Activated CD4-positive, CD25-positive, alpha-beta regulatory T cell (primary cell): ENCODE data around the gene KLK7.
"Not testable (repeated sequence)": the region's sequence is repeated elsewhere in the genome, so short reads cannot be mapped to it uniquely, and the experiment has no call there.

Experiments
- DNase-seq, 4 experiments: peaks; one replicate each; lab custom pipeline; 2025; lab: John Stamatoyannopoulos, UW

The KLK7 gene

DNA sequence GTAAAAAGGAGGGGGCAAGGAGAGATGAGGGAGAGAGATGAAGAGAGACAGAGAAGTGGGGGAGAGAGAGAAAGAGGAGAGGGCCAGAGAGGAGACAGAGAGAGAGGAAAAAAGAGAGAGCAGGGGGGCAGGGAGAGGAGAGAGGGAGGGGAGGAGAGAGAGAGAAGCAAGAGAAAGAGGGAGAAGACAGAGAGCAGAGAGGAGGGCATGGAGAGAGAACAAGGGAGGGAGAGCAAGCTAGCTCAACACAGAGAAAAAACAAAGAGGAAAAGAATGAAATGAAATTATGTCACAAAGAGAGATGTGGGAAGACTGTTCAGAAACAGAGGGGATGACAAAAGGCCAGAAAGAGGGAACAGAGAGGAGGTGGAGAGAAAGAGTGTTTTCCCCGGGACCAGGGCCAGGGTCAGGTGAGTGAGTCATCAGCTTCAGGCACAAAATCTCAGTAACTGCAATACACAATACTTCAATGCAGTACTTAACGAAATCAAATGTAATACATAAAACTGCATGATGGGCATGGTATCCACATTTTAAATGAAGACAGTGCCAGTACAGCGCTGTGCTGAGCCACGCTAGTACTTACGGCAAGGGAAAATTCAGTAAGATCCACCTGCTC, 4.8 kb downstream of the KLK7 start:
- DNase-seq: no peak

DNA sequence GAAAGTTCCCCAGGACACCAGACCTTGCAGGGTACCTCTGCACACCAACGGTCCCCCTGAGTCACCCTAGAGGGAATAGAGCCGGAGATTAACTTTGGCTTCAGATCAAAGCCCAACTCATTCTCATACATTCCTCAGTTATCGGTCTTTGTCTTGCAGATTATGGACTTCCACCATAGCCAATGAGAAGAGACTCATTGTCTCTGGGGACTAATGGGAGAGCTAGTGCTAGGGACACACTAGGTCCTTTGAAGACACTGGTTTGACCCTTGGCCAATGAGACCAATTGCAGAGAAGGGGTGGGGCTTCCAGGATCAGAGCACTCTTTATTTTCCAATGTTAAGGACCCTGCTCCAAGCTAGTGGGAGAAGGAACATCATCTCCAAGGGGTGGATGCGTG, 6.1 kb downstream of the KLK7 start:
- no peak for DNase-seq

DNA sequence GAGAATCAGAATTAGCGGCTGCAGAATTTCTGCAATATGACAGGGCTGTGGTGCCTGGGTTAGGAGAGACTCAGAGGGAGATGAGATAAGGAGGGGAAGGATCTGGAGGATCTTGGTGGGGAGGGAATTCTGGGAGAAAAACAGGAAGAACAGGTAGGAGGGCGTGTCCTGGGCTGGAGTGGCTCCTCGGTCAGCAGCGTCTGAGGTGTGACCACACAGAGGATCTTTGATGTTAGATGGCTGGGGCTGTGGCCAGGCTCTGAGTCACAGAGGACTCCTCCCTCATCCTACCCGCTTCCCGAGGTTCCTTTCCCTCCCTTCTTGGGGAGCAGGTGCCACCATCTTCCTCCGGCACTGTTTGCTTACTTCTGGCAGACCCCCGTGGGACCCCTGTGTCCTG, 8.0 kb downstream of the KLK7 start:
- DNase-seq: no peak

DNA sequence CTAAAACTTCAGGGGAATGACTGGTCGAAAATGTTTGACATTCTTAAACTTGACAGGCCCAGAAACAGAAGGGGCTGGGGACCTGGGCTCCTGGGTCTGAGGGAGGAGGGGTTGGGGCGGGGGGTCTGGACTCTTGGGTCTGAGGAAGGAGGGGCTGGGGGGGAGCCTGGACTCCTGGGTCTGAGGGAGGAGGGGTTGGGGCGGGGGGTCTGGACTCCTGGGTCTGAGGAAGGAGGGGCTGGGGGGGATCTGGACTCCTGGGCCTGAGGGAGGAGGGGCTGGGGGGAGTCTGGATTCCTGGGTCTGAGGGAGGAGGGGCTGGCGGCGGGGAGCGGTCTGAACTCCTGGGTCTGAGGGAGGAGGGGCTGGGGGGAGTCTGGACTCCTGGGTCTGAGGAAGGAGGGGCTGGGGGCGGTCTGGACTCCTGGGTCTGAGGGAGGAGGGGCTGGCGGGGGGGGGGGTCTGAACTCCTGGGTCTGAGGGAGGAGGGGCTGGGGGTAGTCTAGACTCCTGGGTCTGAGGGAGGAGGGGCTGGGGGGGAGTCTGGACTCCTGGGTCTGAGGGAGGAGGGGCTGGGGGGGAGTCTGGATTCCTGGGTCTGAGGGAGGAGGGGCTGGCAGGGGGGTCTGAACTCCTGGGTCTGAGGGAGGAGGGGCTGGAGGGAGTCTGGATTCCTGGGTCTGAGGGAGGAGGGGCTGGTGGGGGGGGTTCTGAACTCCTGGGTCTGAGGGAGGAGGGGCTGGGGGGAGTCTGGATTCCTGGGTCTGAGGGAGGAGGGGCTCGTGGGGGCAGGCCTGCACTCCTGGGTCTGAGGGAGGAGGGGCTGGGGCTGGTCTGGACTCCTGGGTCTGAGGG, 8.8 kb downstream of the KLK7 start:
- no peak for DNase-seq

DNA sequence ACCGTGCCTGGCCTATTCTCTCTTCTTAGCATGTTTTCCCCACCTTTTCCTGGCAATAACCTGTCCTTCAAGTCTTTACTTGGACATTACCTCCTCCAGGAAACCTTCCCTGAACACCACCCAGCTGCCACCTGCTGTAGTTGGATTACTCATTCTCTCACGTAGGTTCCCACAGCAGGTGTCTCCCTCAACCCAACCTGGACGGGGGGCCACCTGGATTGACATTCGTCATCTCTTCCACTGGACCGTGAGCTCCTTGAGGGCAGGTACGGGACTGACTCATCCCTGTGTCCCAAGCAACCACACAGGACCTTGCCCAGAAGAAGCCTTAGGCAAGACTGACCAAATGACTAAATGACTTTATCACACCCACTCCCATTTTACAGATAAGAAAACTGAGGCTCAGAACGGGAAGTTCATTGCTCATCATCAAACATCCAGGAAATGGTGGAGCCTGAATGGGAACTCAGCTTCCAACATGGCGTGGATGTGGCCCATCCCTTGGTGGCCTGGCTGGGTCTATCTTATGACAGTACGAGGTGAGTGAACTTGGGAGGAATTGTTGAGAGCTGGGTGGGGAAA, 10.8 kb downstream of the KLK7 start:
- no peak for DNase-seq

DNA sequence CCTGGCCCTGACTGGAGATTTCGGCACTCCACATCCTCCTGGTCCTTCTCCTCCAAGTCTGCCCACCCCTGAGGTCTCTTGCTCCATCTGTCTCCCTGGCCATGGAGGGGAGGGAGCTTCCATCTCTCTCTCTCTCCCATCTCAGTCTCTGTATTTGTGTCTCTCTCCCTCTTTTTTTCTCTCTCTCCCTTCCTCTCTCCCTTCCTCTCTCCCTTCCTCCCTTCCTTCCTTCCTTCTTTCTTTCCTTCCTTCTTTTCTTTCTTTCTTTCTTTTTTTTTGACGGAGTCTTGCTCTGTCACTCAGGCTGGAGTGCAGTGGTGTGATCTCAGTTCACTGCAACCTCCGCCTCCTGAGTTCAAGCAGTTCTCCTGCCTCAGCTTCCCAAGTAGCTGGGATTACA, 13.9 kb downstream of the KLK7 start:
- not testable (repeated sequence) for DNase-seq

DNA sequence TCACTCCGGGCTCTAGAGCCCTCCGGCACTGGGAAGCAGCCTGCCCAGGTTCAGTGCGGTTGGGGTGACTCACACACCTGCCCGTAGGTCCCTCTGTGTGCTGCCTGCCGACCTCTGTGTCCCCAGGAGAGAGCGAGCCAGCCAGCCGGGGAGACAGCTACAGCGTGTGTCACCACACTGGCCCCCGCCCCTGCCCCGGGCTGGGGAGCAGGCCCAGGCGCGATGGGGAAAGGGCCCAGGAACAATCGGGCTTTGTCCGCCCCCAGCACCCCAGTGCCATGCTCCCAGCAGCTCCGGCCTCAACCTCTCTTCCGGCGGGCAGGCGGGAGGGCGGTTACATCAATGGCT, 14.3 kb downstream of the KLK7 start, which contains the start of gene KLK6:
Gene KLK6, minus strand, starts transcription at position 179 of the 348 bp plus-strand sequence. CDS start 1,487 bp downstream, outside the sequence.
- DNase-seq: no peak

DNA sequence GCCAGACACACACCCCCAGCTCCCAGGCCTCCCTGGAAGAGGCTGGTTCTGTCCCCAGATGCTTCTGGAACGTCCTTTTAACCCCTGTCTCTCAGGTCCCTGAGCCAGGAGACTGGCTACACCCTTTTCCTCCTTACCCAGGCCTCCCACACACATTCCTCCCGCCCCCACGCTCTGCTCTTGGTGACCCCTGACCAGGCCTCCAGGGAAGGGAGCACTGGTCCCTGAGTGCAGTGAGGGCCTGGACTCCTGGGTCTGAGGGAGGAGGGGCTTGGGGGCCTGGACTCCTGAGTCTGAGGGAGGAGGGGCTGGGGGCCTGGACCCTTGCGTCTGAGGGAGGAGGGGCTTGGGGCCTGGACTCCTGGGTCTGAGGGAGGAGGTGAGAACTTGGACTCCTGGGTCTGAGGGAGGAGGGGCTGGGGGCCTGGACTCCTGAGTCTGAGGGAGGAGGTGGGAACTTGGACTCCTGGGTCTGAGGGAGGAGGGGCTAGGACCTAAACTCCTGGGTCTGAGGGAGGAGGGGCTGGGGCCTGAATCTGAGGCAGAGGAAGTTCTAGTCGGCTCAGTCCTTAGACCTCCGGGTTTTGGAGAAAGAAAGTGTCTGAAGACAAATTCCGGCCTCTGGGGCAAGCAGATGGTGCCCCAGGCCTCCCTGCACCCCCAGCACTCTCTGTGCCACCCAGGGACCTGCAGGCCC, 14.9 kb downstream of the KLK7 start:
- DNase-seq: no peak

DNA sequence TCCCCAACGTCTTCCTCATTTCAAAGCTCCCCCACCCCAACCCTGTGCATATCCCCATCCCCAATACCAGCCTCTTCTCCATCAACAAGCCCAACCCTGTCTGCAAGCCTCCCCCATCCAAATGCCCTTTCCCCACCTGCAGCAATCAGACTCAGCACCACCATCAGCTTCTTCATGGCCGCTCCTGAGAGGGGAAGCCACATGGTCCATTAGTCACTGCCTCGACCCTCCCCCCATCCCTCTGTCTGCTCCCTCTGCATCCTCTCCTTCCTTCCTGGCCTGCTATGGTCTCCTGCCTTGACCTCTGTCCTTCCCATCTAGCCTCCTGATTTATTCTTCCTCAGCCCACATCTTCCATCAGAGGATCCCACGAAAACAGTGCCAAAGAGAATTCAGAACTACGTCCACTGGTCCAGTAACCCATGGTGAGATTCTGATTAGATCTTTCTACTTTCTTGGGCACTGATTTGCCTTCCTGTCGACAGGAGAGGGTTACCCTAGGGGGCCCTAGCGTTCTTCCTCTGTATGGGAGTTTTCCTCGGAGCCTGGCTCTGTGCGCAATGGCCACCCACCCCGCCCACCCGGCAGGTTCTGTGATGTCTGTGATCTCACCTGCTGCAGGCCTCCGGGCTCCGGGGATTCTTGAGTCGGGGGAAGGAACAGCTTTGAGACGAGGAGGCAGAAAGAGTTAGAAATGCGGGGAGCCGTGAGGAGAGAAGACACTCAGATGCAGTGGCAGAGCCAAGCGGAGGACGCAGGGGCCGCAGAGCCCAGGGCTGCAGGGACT, 15.6 kb downstream of the KLK7 start:
- no peak for DNase-seq

DNA sequence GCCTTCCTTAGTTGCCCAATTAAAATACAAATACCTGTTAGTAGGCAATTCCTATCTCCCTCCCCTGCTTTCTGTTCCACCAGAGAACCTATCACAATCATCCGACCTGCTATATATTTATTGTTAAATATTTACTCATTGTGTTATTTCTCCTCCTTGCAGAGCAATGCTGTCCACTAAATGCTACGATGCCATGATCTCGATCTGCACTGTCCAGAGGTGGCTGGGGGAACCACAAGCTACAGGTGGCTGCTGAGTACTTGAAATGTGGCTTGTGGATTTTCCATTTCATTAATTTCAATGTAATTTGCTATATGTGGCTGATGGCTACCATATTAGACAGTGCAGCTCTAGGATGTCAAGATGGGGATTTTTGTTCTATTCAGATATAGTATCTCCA, 19.5 kb downstream of the KLK7 start:
- no peak for DNase-seq

DNA sequence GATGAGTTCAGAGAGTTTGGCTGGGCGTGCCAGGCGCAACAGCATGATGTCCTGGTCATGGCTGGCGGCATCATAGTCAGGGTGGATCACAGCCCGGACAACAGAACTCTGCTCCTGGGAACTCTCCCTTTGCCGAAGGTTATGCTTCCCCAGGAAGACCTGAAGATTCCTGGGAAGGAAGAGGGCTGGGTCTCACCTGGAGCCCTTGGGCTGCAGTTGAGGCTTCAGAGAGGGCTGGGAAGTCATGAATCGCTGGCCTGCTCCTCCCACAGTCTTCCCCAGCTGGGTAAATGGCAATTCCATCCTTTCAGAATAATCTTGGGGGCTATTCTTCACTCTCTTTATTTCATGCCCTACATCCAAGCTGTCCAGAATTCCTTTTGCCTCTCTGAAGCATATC, 20.3 kb downstream of the KLK7 start:
- DNase-seq: no peak

DNA sequence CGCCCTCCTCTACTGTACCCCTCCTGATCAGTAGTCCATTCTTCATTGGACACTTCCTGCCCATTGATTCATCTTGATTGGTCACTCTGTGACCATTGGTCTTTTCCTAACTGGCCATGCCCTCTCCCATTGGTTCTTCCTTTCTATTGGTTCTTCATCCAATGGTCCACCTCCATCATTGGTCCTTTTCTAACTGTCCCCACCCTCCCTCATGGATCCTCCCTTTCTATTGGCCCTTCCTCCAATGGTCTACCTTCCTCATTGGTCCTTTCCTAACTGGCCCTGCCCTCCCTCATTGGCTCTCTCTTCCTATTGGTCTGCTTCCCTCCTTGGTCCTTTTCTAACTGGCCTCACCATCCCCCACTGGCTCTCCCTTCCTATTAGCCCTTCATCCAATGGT, 21.5 kb downstream of the KLK7 start:
- no peak for DNase-seq

DNA sequence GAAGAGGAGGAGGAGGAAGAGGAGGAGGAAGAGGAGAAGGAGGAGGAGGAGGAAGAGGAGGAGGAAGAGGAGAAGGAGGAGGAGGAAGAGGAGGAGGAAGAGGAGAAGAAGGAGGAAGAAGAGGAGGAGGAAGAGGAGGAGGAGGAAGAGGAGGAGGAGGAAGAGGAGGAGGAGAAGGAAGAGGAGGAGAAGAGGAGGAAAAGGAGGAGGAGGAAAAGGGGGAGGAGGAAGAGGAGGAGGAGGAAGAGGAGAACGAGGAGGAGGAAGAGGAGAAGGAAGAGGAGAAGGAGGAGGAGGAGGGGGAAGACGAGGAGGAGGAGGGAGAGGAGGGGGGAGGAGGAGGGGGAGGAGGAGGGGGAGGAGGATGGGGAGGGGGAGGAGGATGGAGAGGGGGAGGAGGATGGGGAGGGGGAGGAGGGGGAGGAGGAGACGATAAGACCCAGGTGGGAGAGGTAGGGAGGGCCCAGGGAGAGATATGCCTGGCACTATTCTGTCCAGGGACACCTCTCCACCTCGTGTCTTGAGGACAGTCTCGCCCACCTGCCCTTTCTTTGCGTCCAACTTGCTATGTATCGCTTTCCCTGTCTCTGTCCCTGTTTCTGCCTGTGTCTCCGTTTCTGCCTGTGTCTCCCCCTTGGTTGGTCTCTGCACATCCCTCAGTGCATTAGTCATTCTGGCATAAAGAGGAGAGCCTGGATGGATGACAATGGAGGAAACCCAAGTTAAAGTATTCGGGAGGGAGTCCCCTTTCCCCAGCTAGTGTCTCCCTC, 23.8 kb downstream of the KLK7 start:
- DNase-seq: no peak

DNA sequence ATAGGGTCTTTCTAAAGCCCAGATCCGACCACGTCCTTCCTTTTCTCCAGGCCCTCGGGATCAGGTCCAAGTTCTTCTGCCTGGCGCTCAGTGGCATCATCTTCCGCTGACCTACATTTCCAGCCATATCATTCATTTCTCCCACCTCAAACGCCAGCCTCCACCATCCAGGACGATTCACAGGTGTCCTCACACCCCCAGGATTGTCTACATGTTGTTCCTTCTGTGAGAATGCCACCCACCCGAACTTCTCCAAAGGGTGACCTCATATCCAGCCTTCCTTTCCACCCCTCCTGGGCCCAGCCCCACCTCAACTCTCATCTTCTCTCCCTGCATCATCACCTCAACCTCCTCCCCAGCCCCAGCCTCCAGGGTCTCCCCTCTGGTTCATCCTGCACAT, 26.1 kb downstream of the KLK7 start:
- no peak for DNase-seq

DNA sequence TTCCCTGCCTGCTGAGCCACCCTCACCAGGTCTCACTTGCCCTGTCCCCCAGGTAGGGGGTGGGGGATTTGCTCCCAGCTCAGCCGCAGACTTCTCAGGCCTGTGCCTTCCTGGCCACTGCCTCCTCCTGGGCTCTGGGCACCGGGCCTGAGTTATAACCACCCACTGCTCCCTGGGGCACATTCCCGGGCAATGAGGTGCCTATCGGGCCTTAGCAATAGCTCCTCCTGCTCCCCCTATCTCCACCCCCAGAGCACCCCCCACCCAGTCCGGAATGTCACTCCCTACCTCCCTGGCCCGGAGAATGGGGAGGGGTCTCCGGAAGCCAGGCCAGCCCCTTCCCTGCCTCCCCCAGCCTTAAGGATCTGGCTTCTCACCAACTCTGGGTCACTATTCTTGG, 30.8 kb downstream of the KLK7 start, which contains the start of gene KLK5:
Gene KLK5, minus strand, starts transcription at position 129 of the 400 bp plus-strand sequence. CDS start 381 bp downstream, outside the sequence.
- no peak for DNase-seq

DNA sequence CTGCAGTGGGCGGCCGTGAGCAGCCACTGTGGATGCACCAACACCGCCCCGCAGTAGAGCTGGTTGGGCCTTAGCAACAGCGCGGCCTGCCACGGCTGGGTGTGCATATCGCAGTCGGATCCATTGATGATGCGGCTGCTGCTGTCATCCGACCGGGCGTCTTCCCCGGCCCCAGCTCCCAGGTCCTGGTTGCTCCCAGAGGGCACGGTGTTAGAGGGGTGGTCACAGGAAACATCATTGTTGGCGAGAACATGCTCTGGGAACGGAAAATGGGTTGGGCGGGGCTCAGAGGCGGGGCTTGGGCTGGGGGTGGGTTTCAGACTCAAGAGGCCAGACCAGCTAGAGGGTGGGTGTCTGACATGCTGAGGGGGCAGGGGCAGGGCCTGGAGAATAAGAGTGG, 33.9 kb downstream of the KLK7 start:
- no peak for DNase-seq

DNA sequence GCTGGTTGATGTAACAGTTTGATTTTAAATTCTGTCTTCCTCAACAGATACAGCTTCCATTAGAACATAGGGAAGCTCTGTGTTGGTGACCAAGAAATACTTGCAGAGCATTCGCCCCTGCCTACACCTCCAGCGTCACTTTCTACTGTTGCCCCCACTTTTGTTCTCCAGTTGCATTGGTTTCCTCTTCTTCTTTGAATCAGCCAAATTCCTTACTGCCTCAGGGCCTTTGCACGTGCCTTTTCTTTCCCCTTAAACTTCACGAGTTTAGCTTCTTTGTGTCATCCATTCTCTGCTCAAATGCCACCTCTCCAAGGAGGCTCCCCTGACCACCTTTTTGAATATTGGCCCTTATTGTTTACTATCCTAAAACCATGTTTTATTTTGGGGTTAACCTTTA, 36.6 kb downstream of the KLK7 start:
- no peak for DNase-seq

DNA sequence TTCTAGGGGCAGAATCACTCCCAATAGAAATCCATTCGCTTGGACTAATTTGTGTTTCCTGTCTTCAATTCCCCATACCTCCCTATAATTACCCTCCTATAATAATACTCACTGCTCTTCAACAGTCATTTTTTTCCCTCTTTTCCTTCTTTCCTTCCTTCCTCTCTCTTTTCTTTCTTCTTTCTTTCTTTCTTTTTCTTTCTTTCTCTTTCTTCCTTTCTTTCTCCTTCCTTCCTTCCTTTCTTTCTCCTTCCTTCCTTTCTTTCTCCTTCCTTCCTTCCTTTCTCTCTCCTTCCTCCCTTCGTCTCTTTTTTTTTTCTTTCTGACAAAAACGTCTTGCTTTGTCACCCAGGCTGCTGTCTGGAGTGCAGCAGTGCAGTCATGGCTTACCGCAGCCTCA, 38.9 kb downstream of the KLK7 start:
- DNase-seq: no peak

DNA sequence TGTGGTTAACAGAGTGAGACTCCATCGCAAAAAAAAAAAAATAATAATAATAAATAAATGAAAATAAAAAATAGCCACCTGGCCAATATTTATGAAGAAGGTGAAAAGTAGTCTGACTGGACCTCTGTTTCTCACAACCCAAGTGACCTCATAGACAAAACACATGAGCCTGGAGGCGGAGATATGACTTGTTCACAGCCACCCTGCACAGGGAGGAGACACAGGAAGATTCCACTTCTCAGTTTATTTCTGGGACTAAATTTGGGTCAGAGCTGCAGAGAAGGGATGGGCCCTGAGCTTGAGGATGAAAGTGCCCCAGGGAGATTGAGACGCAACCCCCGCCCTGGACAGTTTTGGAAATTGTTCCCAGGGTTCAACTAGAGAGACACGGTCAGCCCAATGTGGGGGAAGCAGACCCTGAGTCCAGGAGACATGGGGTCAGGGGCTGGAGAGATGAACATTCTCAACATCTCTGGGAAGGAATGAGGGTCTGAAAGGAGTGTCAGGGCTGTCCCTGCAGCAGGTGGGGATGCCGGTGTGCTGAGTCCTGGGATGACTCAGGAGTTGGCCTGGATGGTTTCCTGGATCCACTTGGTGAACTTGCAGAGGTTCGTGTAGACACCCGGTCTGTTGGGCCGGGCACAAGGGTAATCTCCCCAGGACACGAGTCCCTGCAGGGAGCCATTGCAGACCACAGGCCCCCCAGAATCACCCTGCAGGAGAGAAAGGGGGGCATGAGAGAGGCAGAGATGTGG, 40.5 kb downstream of the KLK7 start:
- DNase-seq: no peak

DNA sequence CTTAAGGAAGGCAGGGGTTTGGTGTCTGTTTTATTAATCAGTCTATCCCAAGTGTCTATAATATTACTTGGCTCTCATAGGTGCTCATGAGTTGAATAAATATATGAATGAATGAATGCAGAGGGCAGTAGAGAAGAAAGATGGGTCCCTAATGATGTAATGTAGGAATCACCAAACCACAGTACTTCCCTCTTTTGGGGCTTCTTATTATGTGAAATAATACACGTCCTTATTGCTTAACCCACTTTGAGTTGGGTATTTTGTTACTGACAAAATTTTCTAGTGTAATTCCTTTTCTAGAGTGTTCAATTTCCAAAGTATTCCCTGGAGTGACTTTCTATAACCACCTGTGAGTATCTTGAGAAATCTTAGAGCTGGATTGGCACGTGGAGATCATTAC, 44.1 kb downstream of the KLK7 start:
- DNase-seq: no peak
